HEK293T (cell line): Measurements from ENCODE around the gene CDC42SE2.

Experiments used
- CTCF ChIA-PET: fragments of 350-600 bp; formaldehyde crosslinking; extraction: SDS; loops from one replicate; lab custom pipeline; 2021; ENCODE audit warnings: antibody characterized with exemption, inconsistent platforms; lab: Yijun Ruan, JAX
- POLR2A ChIA-PET: fragments of 350-600 bp; formaldehyde crosslinking; extraction: SDS; loops from one replicate; lab custom pipeline; 2020; ENCODE audit warnings: antibody characterized with exemption, inconsistent platforms; lab: Yijun Ruan, JAX
- DNase-seq: peaks from one replicate; pipeline ENCODE4 v3.0.0; 2012; ENCODE audit warnings: mixed read lengths; ENCODE audit errors: extremely low spot score
- ARNT ChIP-seq: fragments of 450-650 bp; IDR thresholded peaks from 2 replicates; pipeline ENCODE4 v1.6.1; 2017; ENCODE audit warnings: mild to moderate bottlenecking
- BHLHE40 ChIP-seq: fragments of 450-650 bp; IDR thresholded peaks from 2 replicates; pipeline ENCODE4 v1.6.1; 2016; ENCODE audit warnings: mild to moderate bottlenecking, moderate library complexity, borderline replicate concordance
- CTBP1 ChIP-seq: fragments of 450-650 bp; IDR thresholded peaks from 2 replicates; pipeline ENCODE4 v1.6.1; 2016; ENCODE audit warnings: borderline replicate concordance
- ELF4 ChIP-seq: fragments of 450-650 bp; IDR thresholded peaks from 2 replicates; pipeline ENCODE4 v1.6.1; 2017; ENCODE audit warnings: antibody characterized with exemption
- FOXA1 ChIP-seq: fragments of 450-650 bp; IDR thresholded peaks from 2 replicates; pipeline ENCODE4 v1.6.1; 2016; ENCODE audit warnings: mild to moderate bottlenecking
- FOXK2 ChIP-seq: fragments of 450-650 bp; IDR thresholded peaks from 2 replicates; pipeline ENCODE4 v1.6.1; 2016; ENCODE audit warnings: mild to moderate bottlenecking
- FOXM1 ChIP-seq: fragments of 450-650 bp; IDR thresholded peaks from 2 replicates; pipeline ENCODE4 v1.6.1; 2017; ENCODE audit warnings: mild to moderate bottlenecking, borderline replicate concordance
- HDGF ChIP-seq: fragments of 450-650 bp; IDR thresholded peaks from 2 replicates; pipeline ENCODE4 v1.6.1; 2017; ENCODE audit warnings: antibody characterized with exemption, borderline replicate concordance
- L3MBTL2 ChIP-seq: fragments of 450-650 bp; conservative IDR thresholded peaks from 2 replicates; pipeline ENCODE4 v1.6.1; 2016; ENCODE audit warnings: mild to moderate bottlenecking
- LEF1 ChIP-seq: fragments of 450-650 bp; IDR thresholded peaks from 2 replicates; pipeline ENCODE4 v1.6.1; 2017; ENCODE audit warnings: mild to moderate bottlenecking, borderline replicate concordance
- NFRKB ChIP-seq: fragments of 450-650 bp; IDR thresholded peaks from 2 replicates; pipeline ENCODE4 v1.6.1; 2016; ENCODE audit warnings: mild to moderate bottlenecking, moderate library complexity
- PKNOX1 ChIP-seq: fragments of 450-650 bp; IDR thresholded peaks from 2 replicates; pipeline ENCODE4 v1.6.1; 2016
- SP1 ChIP-seq: fragments of 450-650 bp; IDR thresholded peaks from 2 replicates; pipeline ENCODE4 v1.6.1; 2017
- SUZ12 ChIP-seq: fragments of 450-650 bp; IDR thresholded peaks from 2 replicates; pipeline ENCODE4 v1.6.1; 2016; ENCODE audit warnings: mild to moderate bottlenecking
- TARDBP ChIP-seq: fragments of 450-650 bp; IDR thresholded peaks from 2 replicates; pipeline ENCODE4 v1.6.1; 2016
- ZNF384 ChIP-seq: fragments of 450-650 bp; IDR thresholded peaks from 2 replicates; pipeline ENCODE4 v1.6.1; 2016

CDC42SE2 gene

GRCh38 chr5:131353991-131354390 is 90.1 kb downstream of the CDC42SE2 start:
- TF ChIP-seq TARDBP = no peak
- TF ChIP-seq ELF4 = no peak
- DNase-seq = no peak
- CTCF ChIA-PET = no interaction called here
- POLR2A ChIA-PET = no interaction called here

GRCh38 chr5:131355971-131356528 is 92.2 kb downstream of the CDC42SE2 start:
- CTCF ChIA-PET = no interaction called here
- no peak for TF ChIP-seq SP1
- TF ChIP-seq TARDBP = no peak
- TF ChIP-seq ELF4 = no peak
- TF ChIP-seq FOXA1 = no peak
- TF ChIP-seq SUZ12 = no peak
- no peak for DNase-seq
- POLR2A ChIA-PET = no interaction called here

- ChIA-PET CTCF (interaction anchor here (0.6 kb wide), 1 partner anchor 193 kb away, joined by 3 read pairs; no protein-coding TSS in a partner anchor), POLR2A (no interaction called here)
- TF ChIP-seq TARDBP (no peak), SUZ12 (no peak), LEF1 (no peak), L3MBTL2 (no peak), ARNT (no peak), ELF4 (no peak), FOXK2 (no peak), PKNOX1 (no peak), BHLHE40 (no peak), CTBP1 (no peak), HDGF (no peak), ZNF384 (no peak), SP1 (no peak), FOXM1 (no peak)
- no peak for DNase-seq
Measured at GRCh38 chr5:131356619-131357018, 92.8 kb downstream of the CDC42SE2 start.

GRCh38 chr5:131357739-131358561 is 94.1 kb downstream of the CDC42SE2 start:
- ChIA-PET POLR2A (no interaction called here), CTCF (no interaction called here)
- DNase-seq = no peak
- TF ChIP-seq LEF1 = no peak
- TF ChIP-seq PKNOX1 = no peak
- no peak for TF ChIP-seq SUZ12
- no peak for TF ChIP-seq SP1
- no peak for TF ChIP-seq BHLHE40
- no peak for TF ChIP-seq ELF4
- TF ChIP-seq NFRKB = no peak
- TF ChIP-seq FOXK2 = no peak
- no peak for TF ChIP-seq TARDBP
- TF ChIP-seq ARNT = no peak
- TF ChIP-seq FOXA1 = no peak
- no peak for TF ChIP-seq HDGF
- TF ChIP-seq FOXM1 = no peak
- no peak for TF ChIP-seq L3MBTL2
- no peak for TF ChIP-seq ZNF384
- TF ChIP-seq CTBP1 = no peak

GRCh38 chr5:131361677-131362315 is 97.9 kb downstream of the CDC42SE2 start:
- ChIA-PET CTCF (no interaction called here), POLR2A (no interaction called here)
- no peak for DNase-seq
- TF ChIP-seq L3MBTL2 (no peak), PKNOX1 (no peak), CTBP1 (no peak), ELF4 (no peak), ARNT (no peak), SP1 (no peak), FOXM1 (no peak), TARDBP (no peak), BHLHE40 (no peak), FOXA1 (no peak), SUZ12 (no peak), NFRKB (no peak), LEF1 (no peak), ZNF384 (no peak), FOXK2 (no peak), HDGF (no peak)

- no peak for DNase-seq
- POLR2A ChIA-PET = no interaction called here
Measured at GRCh38 chr5:131363811-131364506, 100.1 kb downstream of the CDC42SE2 start.

More at GRCh38 chr5:131363811-131364506, 100.1 kb downstream of the CDC42SE2 start:
- TF ChIP-seq L3MBTL2 (no peak), LEF1 (no peak)
- CTCF ChIA-PET = no interaction called here
